HG03565 (cell line): ENCODE data around the gene GPR171.

Experiments used
- ATAC-seq: cut with Tn5 transposase; IDR thresholded peaks from one replicate; pipeline ENCODE4 v1.9.1; 2021; ENCODE audit warnings: mild to moderate bottlenecking, moderate library complexity; ENCODE audit not compliant: unreplicated experiment

The GPR171 gene

GRCh38 chr3:151178208-151178845 lies 24.7 kb downstream of the GPR171 start:
- no peak for ATAC-seq

GRCh38 chr3:151175952-151176351 lies 27.1 kb downstream of the GPR171 start:
- ATAC-seq, result no peak

- no peak for ATAC-seq
Measured at GRCh38 chr3:151174351-151174750, 28.7 kb downstream of the GPR171 start.

- ATAC-seq, result peak; percentile 42
Measured at GRCh38 chr3:151171145-151171757, 31.8 kb downstream of the GPR171 start.

- ATAC-seq, result peak; percentile 27
Measured at GRCh38 chr3:151169948-151170679, 32.9 kb downstream of the GPR171 start.

- ATAC-seq, result peak; percentile 58
Measured at GRCh38 chr3:151169262-151169947, 33.6 kb downstream of the GPR171 start.

GRCh38 chr3:151168269-151169094 lies 34.5 kb downstream of the GPR171 start:
- peak; percentile 42 for ATAC-seq

- no peak for ATAC-seq
Measured at GRCh38 chr3:151166161-151166560, 36.9 kb downstream of the GPR171 start.

- no peak for ATAC-seq
Measured at GRCh38 chr3:151165226-151165625, 37.8 kb downstream of the GPR171 start.

- ATAC-seq, result no peak
Measured at GRCh38 chr3:151159806-151160205, 43.2 kb downstream of the GPR171 start.

GRCh38 chr3:151156618-151157216 lies 46.3 kb downstream of the GPR171 start:
- peak; percentile 65 for ATAC-seq

GRCh38 chr3:151155409-151156128 lies 47.4 kb downstream of the GPR171 start:
- ATAC-seq, result no peak

GRCh38 chr3:151154566-151154965 lies 48.5 kb downstream of the GPR171 start:
- no peak for ATAC-seq

GRCh38 chr3:151152455-151153079 lies 50.4 kb downstream of the GPR171 start:
- ATAC-seq, result no peak
